Measurements from ENCODE around the gene ZBP1.

GRCh38 chr20:57567471-57568079 lies 52.7 kb downstream of the ZBP1 start:
- TF ChIP-seq, protein P1, sequence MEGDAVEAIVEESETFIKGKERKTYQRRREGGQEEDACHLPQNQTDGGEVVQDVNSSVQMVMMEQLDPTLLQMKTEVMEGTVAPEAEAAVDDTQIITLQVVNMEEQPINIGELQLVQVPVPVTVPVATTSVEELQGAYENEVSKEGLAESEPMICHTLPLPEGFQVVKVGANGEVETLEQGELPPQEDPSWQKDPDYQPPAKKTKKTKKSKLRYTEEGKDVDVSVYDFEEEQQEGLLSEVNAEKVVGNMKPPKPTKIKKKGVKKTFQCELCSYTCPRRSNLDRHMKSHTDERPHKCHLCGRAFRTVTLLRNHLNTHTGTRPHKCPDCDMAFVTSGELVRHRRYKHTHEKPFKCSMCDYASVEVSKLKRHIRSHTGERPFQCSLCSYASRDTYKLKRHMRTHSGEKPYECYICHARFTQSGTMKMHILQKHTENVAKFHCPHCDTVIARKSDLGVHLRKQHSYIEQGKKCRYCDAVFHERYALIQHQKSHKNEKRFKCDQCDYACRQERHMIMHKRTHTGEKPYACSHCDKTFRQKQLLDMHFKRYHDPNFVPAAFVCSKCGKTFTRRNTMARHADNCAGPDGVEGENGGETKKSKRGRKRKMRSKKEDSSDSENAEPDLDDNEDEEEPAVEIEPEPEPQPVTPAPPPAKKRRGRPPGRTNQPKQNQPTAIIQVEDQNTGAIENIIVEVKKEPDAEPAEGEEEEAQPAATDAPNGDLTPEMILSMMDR (IDR thresholded peaks at IDR 0.05) = no peak
- TF ChIP-seq POLR2A (IDR thresholded peaks at IDR 0.05) (no peak), POLR2AphosphoS5 (IDR thresholded peaks at IDR 0.05) (no peak)

Measured in upper lobe of left lung (tissue), 4 donors.